ENCODE data around the gene SLC50A1. TPM values are rescaled to one million over a fixed set of nuclear protein-coding genes. Genes with fewer than 3 reads are reported as not detected.

Gene SLC50A1
- total and polyA plus RNA-seq, 2 donors (not counting 1 experiment from before 2014, with no cell fraction given) = 36.0 to 61.1 TPM

DNA sequence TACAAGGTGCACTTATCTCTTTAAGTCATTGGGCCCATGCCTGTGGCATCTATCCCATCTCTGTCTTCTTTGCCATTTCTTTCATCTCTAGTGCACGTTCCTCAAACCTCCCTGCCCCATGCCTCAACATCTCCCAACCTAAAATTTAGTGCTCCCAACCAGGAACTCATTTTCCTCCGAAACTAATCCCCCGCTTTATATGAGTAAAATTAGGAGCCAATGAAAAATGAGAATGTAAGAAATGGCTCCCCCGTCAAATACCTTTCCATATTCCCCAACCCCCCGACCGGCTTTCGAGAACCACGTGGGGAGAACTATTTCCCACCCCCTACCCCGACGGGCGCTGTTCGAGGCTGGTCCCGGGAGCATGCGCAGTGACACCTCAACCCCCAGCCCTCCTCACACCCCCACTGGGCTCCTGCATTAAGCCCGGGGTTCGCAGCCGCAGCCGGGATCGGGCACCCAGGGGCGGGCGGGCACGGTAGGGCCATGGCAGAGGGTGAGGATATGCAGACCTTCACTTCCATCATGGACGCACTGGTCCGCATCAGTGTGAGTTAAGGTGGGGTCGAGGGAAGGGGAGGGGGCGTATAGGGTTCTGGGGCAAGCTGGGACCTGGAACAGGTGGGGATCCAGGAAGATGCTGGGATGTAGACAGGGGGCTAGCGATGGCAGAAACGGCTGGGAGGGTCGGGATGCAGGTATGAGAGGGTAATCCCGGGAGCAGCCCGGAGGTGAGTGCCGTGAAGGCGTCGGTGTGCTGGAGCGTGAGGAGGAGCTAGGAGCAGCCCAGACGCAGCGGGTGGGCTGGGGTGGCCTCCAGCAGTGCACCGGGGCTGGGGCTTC lies 38.0 kb downstream of the SLC50A1 start, which contains the start of gene TRIM46:
TRIM46 (plus strand) TSS at position 372 of the 846 bp plus-strand sequence; CDS start at position 490, 118 bp downstream.
- Histone ChIP-seq H3K4me2 (ENCODE audit: extremely low read depth, insufficient read depth, low read length) (peak within 1 kb of the TSS; percentile 95), H3K79me2 (ENCODE audit: control insufficient read depth, insufficient read depth, low read length) (peaks cover 11% of the 10 kb centered on the region), H3K4me1 (ENCODE audit: control insufficient read depth, extremely low read depth, insufficient read depth, low read length) (peaks cover 8% of the 10 kb centered on the region), H3K4me3 (replicated peaks in 1 of 4; ENCODE audit: control extremely low read depth in 1 of 4, insufficient read depth in 1 of 4, low read depth in 3 of 4, low read length in 4 of 4) (peak within 1 kb of the TSS; percentile 76 to 97 (median 94)), H3K27me3 (ENCODE audit: control insufficient read depth, insufficient read depth, low read length) (no peaks in the 10 kb centered on the region), H3K36me3 (ENCODE audit: control insufficient read depth, insufficient read depth, low read length) (peaks cover 10% of the 10 kb centered on the region), H3K27ac (ENCODE audit: insufficient read depth, low read length) (peak within 1 kb of the TSS; percentile 98), H3K9me3 (ENCODE audit: control insufficient read depth, insufficient read depth, low read depth, low read length) (no peaks in the 10 kb centered on the region), H4K20me1 (ENCODE audit: control insufficient read depth, extremely low read depth, insufficient read depth, low read length) (no peaks in the 10 kb centered on the region), H3K9ac (ENCODE audit: insufficient read depth, low read length) (peak within 1 kb of the TSS; percentile 96), H2AFZ (ENCODE audit: low read length) (peak within 1 kb of the TSS; percentile 88)
- no peak for TF ChIP-seq EZH2 (IDR thresholded peaks at IDR 0.05; ENCODE audit: low read length, missing control alignments)
- DNase-seq (ENCODE audit: low read depth in 2 of 2) = peak; percentile 55 to 56

- H3K4me1 ChIP-seq (ENCODE audit: control insufficient read depth, extremely low read depth, insufficient read depth, low read length) = peaks cover 8% of the 10 kb centered on the region
- peak overlapping the region; percentile 76 to 97 (median 94) for H3K4me3 ChIP-seq (replicated peaks in 1 of 4; ENCODE audit: control extremely low read depth in 1 of 4, insufficient read depth in 1 of 4, low read depth in 3 of 4, low read length in 4 of 4)
- H3K79me2 ChIP-seq (ENCODE audit: control insufficient read depth, insufficient read depth, low read length) = peaks cover 11% of the 10 kb centered on the region
- H4K20me1 ChIP-seq (ENCODE audit: control insufficient read depth, extremely low read depth, insufficient read depth, low read length) = no peaks in the 10 kb centered on the region
- peak overlapping the region; percentile 10 for H3K27ac ChIP-seq (ENCODE audit: insufficient read depth, low read length)
- no peaks in the 10 kb centered on the region for H3K9me3 ChIP-seq (ENCODE audit: control insufficient read depth, insufficient read depth, low read depth, low read length)
- H3K27me3 ChIP-seq (ENCODE audit: control insufficient read depth, insufficient read depth, low read length) = no peaks in the 10 kb centered on the region
- peak overlapping the region; percentile 44 for H3K9ac ChIP-seq (ENCODE audit: insufficient read depth, low read length)
- peaks cover 13% of the 10 kb centered on the region for H3K36me3 ChIP-seq (ENCODE audit: control insufficient read depth, insufficient read depth, low read length)
- peak overlapping the region; percentile 93 for H3K4me2 ChIP-seq (ENCODE audit: extremely low read depth, insufficient read depth, low read length)
- peak; percentile 31 to 34 for DNase-seq (ENCODE audit: low read depth in 2 of 2)
- H2AFZ ChIP-seq (ENCODE audit: low read length) = peak overlapping the region; percentile 73
- TF ChIP-seq CTCF (conservative IDR thresholded peaks at IDR 0.05 in 1 of 2, IDR thresholded peaks at IDR 0.05 in 1 of 2; ENCODE audit: low read depth in 1 of 2, low read length in 2 of 2) (no peak), EZH2 (IDR thresholded peaks at IDR 0.05; ENCODE audit: low read length, missing control alignments) (no peak)
Measured at GRCh38 chr1:155174324-155175280, 39.0 kb downstream of the SLC50A1 start.

DNA sequence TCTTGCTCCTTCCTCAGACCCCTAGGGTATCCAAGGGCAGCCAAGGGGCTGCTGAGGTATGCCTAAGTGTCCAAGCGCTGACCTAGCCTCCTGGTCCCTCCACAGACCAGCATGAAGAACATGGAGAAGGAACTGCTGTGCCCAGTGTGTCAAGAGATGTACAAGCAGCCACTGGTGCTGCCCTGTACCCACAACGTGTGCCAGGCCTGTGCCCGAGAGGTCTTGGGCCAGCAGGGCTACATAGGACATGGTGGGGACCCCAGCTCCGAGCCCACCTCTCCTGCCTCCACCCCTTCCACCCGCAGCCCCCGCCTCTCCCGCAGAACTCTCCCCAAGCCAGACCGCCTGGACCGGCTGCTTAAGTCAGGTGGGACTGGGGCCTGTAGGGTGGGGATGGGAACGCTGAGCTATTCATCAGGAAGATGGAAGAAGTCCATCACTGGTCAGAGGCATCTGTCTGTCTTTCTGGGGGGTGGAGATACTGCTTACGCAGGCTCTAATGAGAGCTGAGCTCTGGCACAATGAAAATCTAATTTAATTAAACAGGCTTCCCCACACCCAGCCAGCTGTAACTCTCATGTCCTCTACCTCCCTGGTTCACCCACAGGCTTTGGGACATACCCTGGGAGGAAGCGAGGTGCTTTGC lies 39.8 kb downstream of the SLC50A1 start:
- Histone ChIP-seq H3K27ac (ENCODE audit: insufficient read depth, low read length) (no peak overlapping the region), H3K36me3 (ENCODE audit: control insufficient read depth, insufficient read depth, low read length) (peaks cover 16% of the 10 kb centered on the region), H3K4me2 (ENCODE audit: extremely low read depth, insufficient read depth, low read length) (peak overlapping the region; percentile 51), H2AFZ (ENCODE audit: low read length) (no peak overlapping the region), H3K4me1 (ENCODE audit: control insufficient read depth, extremely low read depth, insufficient read depth, low read length) (peaks cover 8% of the 10 kb centered on the region), H3K9ac (ENCODE audit: insufficient read depth, low read length) (no peak overlapping the region), H4K20me1 (ENCODE audit: control insufficient read depth, extremely low read depth, insufficient read depth, low read length) (no peaks in the 10 kb centered on the region), H3K27me3 (ENCODE audit: control insufficient read depth, insufficient read depth, low read length) (no peaks in the 10 kb centered on the region), H3K79me2 (ENCODE audit: control insufficient read depth, insufficient read depth, low read length) (peaks cover 11% of the 10 kb centered on the region), H3K4me3 (replicated peaks in 1 of 4; ENCODE audit: control extremely low read depth in 1 of 4, insufficient read depth in 1 of 4, low read depth in 3 of 4, low read length in 4 of 4) (peak overlapping the region in 2 of 4 experiments; percentile 76 to 93), H3K9me3 (ENCODE audit: control insufficient read depth, insufficient read depth, low read depth, low read length) (no peaks in the 10 kb centered on the region)
- TF ChIP-seq CTCF (conservative IDR thresholded peaks at IDR 0.05 in 1 of 2, IDR thresholded peaks at IDR 0.05 in 1 of 2; ENCODE audit: low read depth in 1 of 2, low read length in 2 of 2) (no peak), EZH2 (IDR thresholded peaks at IDR 0.05; ENCODE audit: low read length, missing control alignments) (no peak)
- DNase-seq (ENCODE audit: low read depth in 2 of 2) = no peak
